Kidney glomerular epithelial cell (primary cell): Measurements from ENCODE around the gene ZSWIM7.
"Not testable (repeated sequence)": the region's sequence is repeated elsewhere in the genome, so short reads cannot be mapped to it uniquely, and the experiment has no call there.

Experiments used
- DNase-seq: peaks from one replicate; lab custom pipeline; 2025; lab: John Stamatoyannopoulos, UW

The ZSWIM7 gene

DNA sequence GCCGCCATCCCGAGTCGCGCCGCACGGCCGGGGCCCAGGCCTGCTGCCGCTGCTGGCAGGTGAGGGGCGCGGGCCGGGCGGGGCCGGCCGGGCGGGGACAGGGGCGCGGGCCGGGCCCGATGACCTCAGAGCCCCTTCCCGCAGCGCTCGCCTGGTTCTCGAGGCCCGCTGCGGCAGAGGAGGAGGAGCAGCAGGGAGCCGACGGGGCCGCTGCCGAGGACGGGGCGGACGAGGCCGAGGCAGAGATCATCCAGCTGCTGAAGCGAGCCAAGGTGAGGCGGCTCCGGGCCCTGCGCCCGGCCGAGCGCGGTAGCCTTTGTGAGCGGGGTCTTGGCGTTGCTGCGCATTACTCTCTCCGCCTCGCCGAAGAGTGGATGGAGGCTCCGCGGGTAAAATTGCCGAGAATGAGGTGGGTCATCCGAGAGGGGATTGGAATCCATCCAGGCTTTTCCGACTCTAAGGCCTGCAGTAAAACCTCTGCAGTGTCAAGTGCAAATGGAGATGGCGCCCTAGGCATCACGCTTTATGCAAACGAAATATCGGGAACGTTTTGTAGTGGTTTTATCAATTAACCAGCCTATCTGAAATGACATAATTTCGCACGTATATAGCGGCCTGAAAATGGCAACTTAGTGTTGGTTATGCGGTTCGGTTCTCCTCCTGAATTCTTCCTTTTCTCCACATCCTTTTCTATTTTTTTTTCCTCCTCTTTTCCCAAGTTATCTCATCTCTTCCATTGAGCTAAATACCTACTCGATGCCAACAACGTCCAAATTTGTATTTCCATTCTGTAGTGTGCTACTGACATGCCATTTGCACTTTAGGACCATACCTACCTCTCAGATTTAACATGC, 697 bp upstream of the ZSWIM7 start:
- no peak for DNase-seq

DNA sequence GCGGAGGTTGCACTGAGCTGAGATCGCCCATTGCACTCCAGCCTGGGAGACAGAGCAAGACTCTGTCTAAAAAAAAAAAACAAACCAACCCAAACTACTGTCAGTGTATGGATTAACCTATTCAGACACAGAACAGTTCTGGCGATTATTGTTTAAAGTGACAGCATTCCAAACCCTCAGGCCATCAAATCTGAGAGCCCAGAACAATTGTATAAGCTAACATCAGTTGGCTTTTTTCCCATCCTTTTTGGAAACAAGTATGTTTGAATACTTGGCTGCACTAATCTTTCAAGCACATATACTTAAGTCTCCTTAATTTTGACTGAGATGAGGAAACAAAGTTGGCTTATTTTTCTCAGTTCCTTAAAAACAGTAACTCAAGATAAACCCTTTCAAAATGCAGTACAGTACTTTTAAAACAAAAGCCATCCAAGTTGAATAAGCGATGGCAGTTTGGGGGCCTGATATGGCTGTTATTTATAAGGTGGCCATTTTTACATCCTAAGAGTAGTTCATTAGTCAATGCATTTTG, 1.4 kb downstream of the ZSWIM7 start:
- no peak for DNase-seq

DNA sequence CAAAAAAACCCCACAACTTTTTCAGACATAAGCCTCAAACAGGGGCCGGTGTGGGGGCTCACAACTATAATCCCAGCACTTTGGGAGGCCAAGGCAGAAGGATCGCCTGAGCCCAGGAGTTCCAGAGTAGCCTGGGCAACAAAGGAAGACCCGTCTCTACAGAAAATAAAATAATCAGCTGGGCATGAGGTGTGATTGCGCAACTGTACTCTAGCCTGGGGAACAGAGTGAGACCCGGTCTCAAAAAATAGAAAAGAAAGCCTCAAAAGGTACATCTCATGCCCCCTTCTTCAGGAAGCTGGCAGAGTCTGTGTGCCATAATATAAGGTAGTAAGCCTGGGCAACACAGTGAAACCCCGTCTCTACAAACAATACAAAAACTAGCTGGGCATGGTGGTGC, 3.2 kb downstream of the ZSWIM7 start:
- no peak for DNase-seq

GRCh38 chr17:15981646-15982580, 17.6 kb downstream of the ZSWIM7 start:
- DNase-seq, result no peak

DNA sequence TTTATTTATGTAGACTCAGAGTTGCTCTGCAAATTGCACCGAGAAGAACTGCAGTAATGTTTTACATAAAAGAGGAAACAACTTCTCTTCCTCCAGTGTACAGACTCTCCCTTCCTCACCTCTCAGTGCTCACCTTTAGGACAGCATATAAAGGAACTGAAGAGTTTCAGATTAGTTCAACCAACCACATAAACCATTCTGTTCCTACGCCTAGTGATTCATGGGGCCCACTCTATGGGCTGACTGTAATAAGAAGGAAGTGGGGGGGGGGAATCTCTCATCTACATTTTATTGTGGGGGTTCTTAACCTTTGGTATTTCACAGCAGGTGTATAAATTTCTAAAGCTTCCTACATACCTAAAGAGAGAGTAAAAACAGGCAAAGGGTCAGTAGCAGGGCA, 18.3 kb downstream of the ZSWIM7 start:
- no peak for DNase-seq

GRCh38 chr17:15979013-15979412, 20.5 kb downstream of the ZSWIM7 start:
- DNase-seq, result not testable (repeated sequence)

DNA sequence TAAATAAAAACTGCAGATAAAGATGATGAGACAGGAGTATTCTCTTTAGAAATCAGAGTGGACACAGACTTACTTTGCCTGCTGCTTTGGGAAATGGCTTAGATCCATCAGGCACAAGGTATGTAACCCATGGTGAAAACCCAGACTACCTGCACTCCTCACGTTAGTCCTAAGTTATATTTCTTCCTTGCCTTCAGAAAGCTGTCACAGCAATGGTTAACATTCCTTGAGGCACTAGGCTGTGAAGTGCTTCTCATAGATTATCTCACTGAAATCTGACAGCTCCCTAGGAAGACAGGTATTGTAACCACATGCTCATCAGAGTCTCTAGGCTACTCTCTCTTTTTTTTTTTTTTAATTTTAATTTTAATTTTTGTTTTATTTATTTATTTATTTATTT, 20.9 kb downstream of the ZSWIM7 start:
- DNase-seq, result no peak

DNA sequence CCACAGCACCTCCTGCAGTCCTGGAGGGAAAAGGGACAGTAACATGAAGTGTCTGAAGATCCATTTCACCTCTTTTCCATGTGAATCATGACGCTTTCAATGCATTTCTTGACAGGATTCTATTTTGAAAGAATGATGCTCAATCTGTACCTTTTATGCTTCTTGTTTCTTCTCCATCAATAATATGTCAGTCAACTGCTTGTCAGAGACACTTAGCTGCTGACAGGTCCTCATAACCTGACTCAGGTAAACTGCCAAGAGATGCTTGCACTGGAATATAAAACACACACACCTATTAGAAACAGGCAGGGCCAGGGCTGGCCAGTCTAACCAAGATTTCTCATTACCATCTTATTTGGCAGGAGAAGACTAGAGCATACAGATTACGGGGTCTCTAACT, 21.6 kb downstream of the ZSWIM7 start:
- no peak for DNase-seq

DNA sequence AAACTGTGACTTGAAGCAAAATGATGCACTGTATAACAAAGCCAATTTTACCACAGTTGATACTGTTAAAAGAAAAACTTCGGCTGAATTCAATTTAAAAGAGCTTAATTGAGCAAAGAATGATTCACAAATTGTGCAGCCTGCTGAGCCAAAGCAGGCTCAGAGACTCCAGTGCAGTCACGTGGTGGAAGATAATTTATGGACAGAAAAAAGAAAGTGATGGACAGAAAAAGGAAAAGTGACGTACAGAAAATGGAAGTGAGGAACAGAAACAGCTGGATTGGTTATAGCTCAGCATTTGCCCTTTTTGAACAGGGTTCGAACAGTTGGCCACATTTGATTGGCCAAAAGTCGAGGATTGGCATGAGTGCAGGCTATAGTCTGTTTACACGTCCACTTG, 25.7 kb downstream of the ZSWIM7 start:
- no peak for DNase-seq

- no peak for DNase-seq
These were observed 26.5 kb downstream of the ZSWIM7 start for GRCh38 chr17:15973016-15973415.

- no peak for DNase-seq
These were observed 27.0 kb downstream of the ZSWIM7 start for GRCh38 chr17:15972497-15972951.

- no peak for DNase-seq
These were observed 27.6 kb downstream of the ZSWIM7 start for GRCh38 chr17:15971882-15972281.

- no peak for DNase-seq
These were observed 28.3 kb downstream of the ZSWIM7 start for GRCh38 chr17:15971098-15971678.

DNA sequence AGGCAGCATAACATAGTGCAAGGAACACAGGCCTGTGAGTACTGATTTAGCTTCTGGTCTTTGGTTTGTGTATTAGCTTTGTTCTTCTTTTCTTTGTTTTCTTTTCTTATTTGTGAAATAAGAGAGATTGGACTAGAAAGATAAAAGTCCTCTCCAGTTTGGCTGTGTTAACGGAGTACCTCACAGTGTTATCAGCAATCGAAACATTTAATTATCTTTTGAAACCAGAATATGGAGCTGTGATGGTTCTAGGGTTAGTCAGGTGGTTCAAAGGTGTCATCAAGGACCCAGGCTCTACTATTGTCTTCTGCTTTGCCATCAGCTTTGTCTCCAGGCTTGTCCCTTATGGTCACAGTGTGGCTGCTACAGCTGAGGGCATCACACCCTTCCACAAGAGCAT, 29.0 kb downstream of the ZSWIM7 start:
- DNase-seq, result no peak

- DNase-seq, result no peak
These were observed 30.0 kb downstream of the ZSWIM7 start for GRCh38 chr17:15969463-15969862.

- no peak for DNase-seq
These were observed 31.7 kb downstream of the ZSWIM7 start for GRCh38 chr17:15967706-15968399.

GRCh38 chr17:15966879-15967248, 32.6 kb downstream of the ZSWIM7 start:
- no peak for DNase-seq

- DNase-seq, result no peak
These were observed 33.2 kb downstream of the ZSWIM7 start for GRCh38 chr17:15966183-15966878.

DNA sequence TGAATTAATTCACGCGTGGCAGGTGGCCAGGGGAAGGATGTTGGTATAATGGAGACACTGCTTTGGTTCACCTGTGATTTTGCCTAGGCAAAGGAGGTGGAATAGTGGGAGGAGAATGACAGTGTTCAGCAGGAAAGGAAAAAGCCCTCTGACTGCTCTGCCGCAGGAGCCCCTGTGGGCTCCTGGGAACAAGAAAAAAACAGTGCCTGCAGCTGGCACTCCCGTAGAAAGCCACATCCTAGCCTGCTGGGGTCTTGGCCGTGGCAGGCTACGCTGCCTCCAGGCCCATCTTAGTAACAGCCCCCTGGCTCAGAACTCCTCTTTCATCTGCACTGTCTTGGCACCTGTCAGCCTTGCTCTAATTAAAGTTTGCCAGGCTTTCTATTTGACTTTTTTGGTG, 34.0 kb downstream of the ZSWIM7 start:
- DNase-seq, result no peak

DNA sequence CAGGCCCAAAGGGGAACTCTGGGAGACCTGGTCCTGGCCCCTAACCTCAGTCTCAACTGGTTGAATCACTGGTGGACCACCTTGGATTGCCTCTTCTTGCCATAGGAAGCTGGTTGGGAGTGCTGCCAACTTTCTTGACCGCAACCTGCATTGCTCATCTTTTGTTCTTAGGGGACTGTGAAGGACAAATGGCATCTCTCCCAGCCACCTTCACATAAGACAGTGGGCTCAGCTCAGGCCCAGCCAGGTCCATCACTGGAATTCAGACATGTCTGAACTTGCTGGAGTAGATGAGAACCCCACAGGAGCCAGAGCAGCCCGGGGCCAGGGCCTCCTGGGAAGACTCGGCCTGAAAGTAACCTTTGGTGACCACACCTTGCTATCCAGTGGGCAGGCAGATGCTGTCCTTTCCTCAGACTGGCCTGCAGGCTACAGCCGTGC, 35.8 kb downstream of the ZSWIM7 start:
- DNase-seq, result no peak

GRCh38 chr17:15958484-15958854, 41.0 kb downstream of the ZSWIM7 start:
- DNase-seq, result no peak
